Measurements from ENCODE around the gene STK33. TPM values are rescaled to one million over a fixed set of nuclear protein-coding genes. Genes with fewer than 3 reads are reported as not detected.
"Not testable (repeated sequence)": the region's sequence is repeated elsewhere in the genome, so short reads cannot be mapped to it uniquely, and the experiment has no call there.

Gene STK33
- total RNA-seq, 2 donors from 2014 or later: 6.1 to 7.3 TPM

- DNase-seq (ENCODE audit: low spot score): no peak
- intact Hi-C loops (cut with DNase I): no loop called here
Observed at GRCh38 chr11:8477151-8477550, 116.9 kb downstream of the STK33 start.

- DNase-seq (ENCODE audit: low spot score); intact Hi-C loops (cut with DNase I): not testable (repeated sequence)
Observed at GRCh38 chr11:8467806-8468205, 126.2 kb downstream of the STK33 start.

- intact Hi-C loops (cut with DNase I); DNase-seq (ENCODE audit: low spot score): not testable (repeated sequence)
Observed at GRCh38 chr11:8467356-8467755, 126.7 kb downstream of the STK33 start.

GRCh38 chr11:8466884-8467283, 127.1 kb downstream of the STK33 start:
- intact Hi-C loops (cut with DNase I); DNase-seq (ENCODE audit: low spot score): not testable (repeated sequence)

GRCh38 chr11:8459711-8460399, 134.2 kb downstream of the STK33 start:
- intact Hi-C loops (cut with DNase I): no loop called here
- DNase-seq (ENCODE audit: low spot score): no peak

GRCh38 chr11:8442301-8442700, 151.7 kb downstream of the STK33 start:
- intact Hi-C loops (cut with DNase I): no loop called here
- no peak for DNase-seq (ENCODE audit: low spot score)

GRCh38 chr11:8440649-8441048, 153.4 kb downstream of the STK33 start:
- no peak for DNase-seq (ENCODE audit: low spot score)
- intact Hi-C loops (cut with DNase I): no loop called here

- DNase-seq (ENCODE audit: low spot score): no peak
- intact Hi-C loops (cut with DNase I): no loop called here
Observed at GRCh38 chr11:8429483-8429882, 164.5 kb downstream of the STK33 start.

GRCh38 chr11:8426076-8426475, 168.0 kb downstream of the STK33 start:
- no peak for DNase-seq (ENCODE audit: low spot score)
- intact Hi-C loops (cut with DNase I): no loop called here

GRCh38 chr11:8415195-8415594, 178.8 kb downstream of the STK33 start:
- no peak for DNase-seq (ENCODE audit: low spot score)
- intact Hi-C loops (cut with DNase I): no loop called here

- DNase-seq (ENCODE audit: low spot score): no peak
- intact Hi-C loops (cut with DNase I): no loop called here
Observed at GRCh38 chr11:8408151-8408941, 185.7 kb downstream of the STK33 start.

- intact Hi-C loops (cut with DNase I): no loop called here
- no peak for DNase-seq (ENCODE audit: low spot score)
Observed at GRCh38 chr11:8403310-8403709, 190.7 kb downstream of the STK33 start.

- intact Hi-C loops (cut with DNase I): no loop called here
- no peak for DNase-seq (ENCODE audit: low spot score)
Observed at GRCh38 chr11:8392886-8393285, 201.1 kb downstream of the STK33 start.

GRCh38 chr11:8392166-8392565, 201.9 kb downstream of the STK33 start:
- intact Hi-C loops (cut with DNase I): no loop called here

GRCh38 chr11:8390851-8391612, 203.0 kb downstream of the STK33 start:
- intact Hi-C loops (cut with DNase I): no loop called here
- DNase-seq (ENCODE audit: low spot score): no peak

More at GRCh38 chr11:8392166-8392565, 201.9 kb downstream of the STK33 start:
- no peak for DNase-seq (ENCODE audit: low spot score)

GRCh38 chr11:8389029-8389996, 204.7 kb downstream of the STK33 start:
- intact Hi-C loops (cut with DNase I): no loop called here
- DNase-seq (ENCODE audit: low spot score): no peak

GRCh38 chr11:8387693-8388092, 206.3 kb downstream of the STK33 start:
- intact Hi-C loops (cut with DNase I): no loop called here

GRCh38 chr11:8387141-8387540, 206.9 kb downstream of the STK33 start:
- DNase-seq (ENCODE audit: low spot score): no peak
- intact Hi-C loops (cut with DNase I): no loop called here

More at GRCh38 chr11:8387693-8388092, 206.3 kb downstream of the STK33 start:
- no peak for DNase-seq (ENCODE audit: low spot score)

All from posterior vena cava (tissue), 2 donors.